Stimulated activated CD8-positive, alpha-beta memory T cell treated with anti-CD3 and anti-CD28 coated beads, Interleukin-15, amount 100 ng/mL, for 48 hours (primary cell): ENCODE results near the gene DPP8.
"Not testable (repeated sequence)": the region's sequence is repeated elsewhere in the genome, so short reads cannot be mapped to it uniquely, and the experiment has no call there.

ENCODE experiments used
- DNase-seq, 2 donors: peaks; one replicate each; pipeline ENCODE4 v3.0.0-alpha.2; 2020; ENCODE audit warnings: low read depth in 2 of 2

DPP8 gene

GRCh38 chr15:65404186-65404872 lies 113.2 kb downstream of the DPP8 start:
- no peak for DNase-seq

GRCh38 chr15:65402961-65403360 lies 114.5 kb downstream of the DPP8 start:
- no peak for DNase-seq

- DNase-seq: no peak
These were observed 115.8 kb downstream of the DPP8 start for GRCh38 chr15:65401611-65402240.

GRCh38 chr15:65400760-65401610 lies 116.5 kb downstream of the DPP8 start:
- DNase-seq: no peak

- no peak for DNase-seq
These were observed 117.5 kb downstream of the DPP8 start for GRCh38 chr15:65399997-65400396.

- no peak for DNase-seq
These were observed 118.3 kb downstream of the DPP8 start for GRCh38 chr15:65399001-65399706.

- DNase-seq: not testable (repeated sequence)
These were observed 119.0 kb downstream of the DPP8 start for GRCh38 chr15:65398486-65398885.

- no peak for DNase-seq
These were observed 120.5 kb downstream of the DPP8 start for GRCh38 chr15:65396965-65397317.

- DNase-seq: no peak
These were observed 121.1 kb downstream of the DPP8 start for GRCh38 chr15:65396283-65396964.

GRCh38 chr15:65395567-65396202 lies 121.8 kb downstream of the DPP8 start:
- no peak for DNase-seq

- DNase-seq: no peak
These were observed 122.6 kb downstream of the DPP8 start for GRCh38 chr15:65394936-65395335.

- DNase-seq: no peak
These were observed 123.2 kb downstream of the DPP8 start for GRCh38 chr15:65394280-65394789.

GRCh38 chr15:65393557-65393956 lies 123.9 kb downstream of the DPP8 start:
- DNase-seq: no peak

- no peak for DNase-seq
These were observed 124.4 kb downstream of the DPP8 start for GRCh38 chr15:65393091-65393490.
